ENCODE measurements around the gene PBX3.

PBX3 gene

DNA sequence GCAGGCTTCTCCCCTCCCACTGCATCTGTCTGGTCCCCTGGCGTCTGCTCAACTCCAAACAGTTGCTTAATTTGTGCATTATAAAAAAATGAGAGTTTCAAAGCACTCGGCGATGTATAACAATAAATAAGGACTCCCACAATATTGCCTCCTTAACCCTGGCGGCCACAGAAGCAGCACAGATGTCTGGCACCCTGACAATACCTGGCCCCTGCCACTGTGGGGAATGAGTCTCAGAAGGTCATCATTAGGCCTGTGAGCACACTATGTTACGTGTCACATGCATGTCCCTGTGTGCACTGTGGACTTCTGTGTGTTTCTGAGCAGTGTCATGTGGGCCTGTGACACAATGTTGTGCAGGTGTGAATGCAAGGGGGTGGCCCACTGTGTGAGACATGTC lies 236.5 kb downstream of the PBX3 start:
- no peak for DNase-seq

DNA sequence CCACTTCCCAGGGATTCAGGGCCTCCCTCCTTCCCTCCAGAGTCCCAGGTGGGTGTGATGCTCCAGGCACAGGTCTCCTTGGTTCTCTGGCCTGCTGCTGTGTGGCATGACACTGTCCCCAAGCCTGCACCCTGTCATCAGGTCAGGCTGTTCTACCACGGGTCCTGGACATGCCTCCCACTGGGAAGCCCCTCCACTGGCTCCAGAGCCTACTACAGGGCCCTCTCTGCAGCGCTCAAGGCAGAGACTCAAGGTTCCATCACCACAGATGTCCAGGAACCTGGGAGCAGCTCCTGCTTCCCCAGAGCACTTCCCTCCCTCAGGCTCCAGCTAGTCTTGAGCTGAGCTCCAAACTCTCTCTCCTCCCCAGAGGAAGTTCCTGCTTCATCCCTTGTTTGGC lies 237.3 kb downstream of the PBX3 start:
- no peak for DNase-seq

DNA sequence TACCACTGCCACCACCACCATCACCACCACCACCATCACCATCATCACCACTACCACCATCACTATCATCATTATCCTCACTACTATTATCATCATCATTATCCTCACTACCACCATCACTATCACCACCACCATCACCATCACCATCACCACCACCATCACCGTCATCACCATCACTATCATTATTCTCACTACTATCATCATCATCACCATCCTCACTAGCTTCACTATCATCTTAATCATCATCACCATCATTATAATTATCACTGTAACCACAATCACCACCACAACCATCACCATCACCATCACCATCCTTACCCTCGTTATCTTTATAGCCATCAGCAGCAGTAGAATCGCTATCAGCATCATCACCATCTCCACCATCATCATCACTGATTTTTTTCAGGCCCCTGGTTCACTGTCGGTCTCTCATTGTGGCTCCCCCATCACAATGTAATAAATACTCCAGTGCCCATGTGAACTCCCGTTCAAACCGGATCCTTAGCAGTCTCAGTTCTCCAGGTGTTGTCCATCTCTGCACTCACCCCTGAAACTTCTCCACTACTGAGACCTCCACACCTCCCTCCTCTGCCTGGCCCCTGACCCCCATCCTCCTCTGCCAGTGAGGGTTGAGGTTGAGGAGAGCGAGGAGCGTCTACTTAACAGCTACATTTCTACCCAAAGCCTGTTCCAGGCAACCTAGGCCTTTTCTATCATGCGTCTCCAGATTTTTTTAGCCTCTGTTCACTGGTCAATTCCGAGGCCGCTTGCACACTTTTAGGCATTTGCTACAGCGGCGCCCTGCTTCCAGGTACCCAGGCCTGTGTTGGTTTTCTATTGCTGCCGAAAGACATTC lies 238.2 kb downstream of the PBX3 start:
- no peak for DNase-seq

DNA sequence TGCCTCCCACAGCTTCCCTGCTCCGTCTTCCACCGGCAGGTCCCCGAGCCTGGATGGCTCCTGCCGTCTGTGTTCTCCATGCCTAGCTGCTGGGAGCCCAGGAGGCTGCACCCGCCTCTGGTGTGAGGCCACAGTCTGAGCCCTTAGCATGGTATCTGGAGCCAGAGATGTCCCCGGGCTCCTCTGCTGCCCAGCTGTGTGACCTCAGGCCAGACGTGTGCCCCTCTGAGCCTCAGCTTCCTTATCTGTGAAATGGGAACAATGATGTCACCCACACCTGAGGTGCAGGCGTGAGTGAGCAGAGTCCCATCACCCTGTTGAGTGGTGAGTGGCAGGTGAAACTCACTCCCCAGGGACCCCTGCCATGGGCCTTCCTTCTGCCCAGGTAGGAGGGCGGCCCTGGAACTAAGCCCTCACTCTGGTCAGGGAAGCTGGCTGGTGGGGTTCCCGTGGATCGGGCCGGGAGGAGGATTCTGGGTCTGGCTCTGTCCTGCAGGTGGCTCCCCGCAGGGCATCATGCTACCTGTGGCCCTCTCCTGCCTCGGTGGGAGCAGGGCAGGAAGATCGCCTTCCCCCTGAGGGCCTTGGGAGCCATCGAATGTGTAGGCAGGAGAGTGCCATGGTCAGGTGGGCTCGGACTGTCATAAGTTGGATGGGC lies 239.0 kb downstream of the PBX3 start:
- DNase-seq, result no peak

DNA sequence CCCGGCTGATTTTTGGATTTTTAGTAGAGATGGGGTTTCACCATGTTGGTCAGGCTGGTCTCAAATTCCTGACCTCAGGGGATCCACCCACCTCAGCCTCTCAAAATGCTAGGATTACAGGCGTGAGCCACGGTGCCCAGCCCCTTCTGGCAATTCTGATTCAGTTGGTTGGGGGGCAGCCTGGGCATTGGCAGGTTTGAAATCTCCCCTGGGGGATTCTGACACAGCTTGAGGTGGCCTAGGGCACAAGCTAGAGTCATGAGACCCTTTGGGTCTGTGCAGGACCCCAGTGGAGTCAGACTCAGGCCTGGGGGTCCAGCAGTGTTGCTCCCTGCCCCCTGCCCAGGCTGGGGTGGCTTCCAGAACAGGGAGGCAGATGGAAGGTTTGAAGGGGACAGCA lies 239.8 kb downstream of the PBX3 start:
- no peak for DNase-seq

DNA sequence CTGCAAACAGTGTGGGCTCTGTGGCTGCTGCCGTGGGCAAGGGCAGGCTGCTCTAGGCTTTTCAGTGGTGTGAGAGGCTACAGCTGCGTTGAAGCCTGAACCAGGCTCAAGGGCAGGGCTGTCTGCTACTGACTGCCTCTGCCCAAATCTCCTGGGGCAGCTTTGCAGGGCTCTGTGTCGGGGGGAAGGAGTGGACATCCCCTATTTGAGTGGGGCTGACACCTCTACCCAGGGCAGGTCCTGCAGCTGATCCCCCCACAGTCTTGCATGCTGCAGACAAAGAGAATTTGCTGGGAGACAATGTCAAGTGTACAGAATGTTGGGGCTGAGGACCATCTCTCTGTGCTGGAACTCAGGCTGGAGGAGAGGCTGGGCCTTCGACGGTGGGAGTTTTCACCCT lies 240.2 kb downstream of the PBX3 start:
- DNase-seq, result no peak

DNA sequence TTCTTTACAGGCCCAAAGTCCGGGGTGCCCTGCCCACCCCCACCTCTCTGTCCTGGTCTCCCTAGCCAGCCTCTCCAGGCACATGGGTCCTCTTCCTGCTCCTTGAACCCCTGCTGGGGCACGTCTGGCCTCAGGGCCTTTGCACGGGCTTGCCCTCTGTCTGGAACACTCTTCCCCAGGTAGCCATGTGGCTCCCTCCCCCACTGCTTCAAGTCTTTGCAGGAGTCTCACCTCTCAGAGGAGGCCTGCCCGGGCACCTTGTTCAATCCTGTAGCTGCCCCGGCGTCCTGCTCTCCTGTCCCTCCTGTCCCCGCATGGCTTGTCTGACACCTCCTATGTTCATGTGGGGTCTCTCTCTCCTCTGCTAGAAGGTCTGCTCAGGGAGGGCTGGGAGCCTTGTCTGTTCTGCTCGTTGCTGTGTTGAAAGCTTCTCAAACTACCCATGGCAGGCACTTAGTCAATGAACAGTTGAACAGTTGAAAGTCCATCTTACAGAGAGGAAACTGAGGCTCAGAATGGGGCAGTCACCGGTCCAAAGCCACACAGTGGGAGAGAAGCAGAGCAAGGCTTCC lies 241.4 kb downstream of the PBX3 start:
- no peak for DNase-seq

DNA sequence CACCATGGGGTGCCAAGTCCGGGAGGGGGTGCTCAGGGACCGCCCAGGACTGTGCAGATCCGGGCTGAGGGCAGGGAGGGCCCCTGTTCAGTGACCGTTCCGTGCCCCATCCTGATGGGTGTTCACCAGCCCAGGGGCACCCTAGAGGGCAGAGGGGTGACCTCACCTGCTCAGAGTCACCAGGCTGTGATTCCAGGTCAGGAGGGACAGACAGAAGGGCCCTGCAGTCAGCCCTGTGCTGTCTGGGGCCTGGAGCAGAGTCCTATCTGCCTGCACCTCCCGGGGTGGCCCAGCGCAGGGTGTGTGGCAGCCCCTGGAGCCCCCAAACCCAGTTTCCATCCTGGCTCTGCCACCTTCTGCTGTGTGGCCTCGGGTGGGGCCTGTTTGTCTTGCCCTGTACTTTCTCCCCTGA lies 241.9 kb downstream of the PBX3 start:
- DNase-seq, result no peak

DNA sequence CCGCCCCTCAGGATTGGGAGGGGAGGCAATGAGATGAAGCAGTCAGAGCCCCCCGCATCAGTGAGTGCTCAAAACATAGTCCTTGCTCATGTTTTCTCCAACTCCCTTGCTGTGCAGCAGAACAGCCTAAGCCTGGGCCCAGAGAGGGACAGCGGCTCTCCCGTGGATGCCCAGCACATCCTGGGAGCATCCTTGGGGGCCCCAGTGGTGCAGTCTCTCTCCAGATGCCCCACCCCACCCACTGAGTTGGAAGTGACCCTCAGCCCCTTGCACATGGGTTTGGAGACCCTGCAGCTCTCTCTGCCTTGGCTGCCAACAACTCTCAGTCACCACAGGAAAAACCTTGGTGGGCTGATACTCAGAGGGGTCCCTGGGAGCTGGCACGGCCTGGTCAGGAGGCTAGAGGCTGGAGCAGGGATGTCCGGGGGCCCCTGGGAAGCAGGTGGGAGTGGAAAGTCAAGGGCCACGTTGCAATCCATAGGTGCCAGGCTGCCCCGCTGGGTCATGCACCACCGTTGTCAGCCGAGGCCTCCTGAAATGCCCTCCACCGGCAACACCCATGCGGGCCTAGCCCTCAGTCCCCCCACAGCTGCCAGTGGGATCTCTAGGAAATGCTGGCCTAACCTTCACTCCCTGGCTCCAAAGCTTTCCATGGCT lies 242.5 kb downstream of the PBX3 start:
- DNase-seq, result no peak

DNA sequence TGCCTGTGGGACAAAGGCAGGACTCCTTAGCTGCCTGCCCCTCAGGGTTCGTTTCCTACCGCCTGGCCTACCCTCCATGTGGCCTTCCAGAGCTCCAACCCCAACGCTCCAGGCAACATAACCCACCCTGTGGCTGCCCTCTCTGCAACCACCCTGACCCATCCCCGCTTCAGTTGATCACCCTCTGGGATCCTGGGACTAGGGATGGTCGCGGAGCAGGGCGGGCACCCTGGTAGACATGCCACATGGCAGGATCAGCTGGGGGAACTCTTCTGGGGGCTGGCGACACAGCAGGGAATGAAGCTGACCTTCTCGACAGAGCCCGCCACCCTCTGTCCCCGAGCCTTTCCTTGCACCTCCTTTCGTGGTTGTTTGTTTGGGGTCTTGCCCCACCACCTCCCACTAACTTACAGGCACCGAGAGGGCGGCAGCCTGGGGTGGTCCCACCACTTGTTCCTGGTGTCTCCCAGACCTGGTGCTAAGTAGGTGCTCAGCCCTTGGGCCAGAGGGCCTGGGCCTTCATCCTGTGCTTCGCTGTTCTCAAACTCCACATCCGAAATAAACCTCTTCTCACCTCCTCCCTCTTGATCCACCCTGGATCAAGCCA lies 243.1 kb downstream of the PBX3 start:
- DNase-seq, result no peak

DNA sequence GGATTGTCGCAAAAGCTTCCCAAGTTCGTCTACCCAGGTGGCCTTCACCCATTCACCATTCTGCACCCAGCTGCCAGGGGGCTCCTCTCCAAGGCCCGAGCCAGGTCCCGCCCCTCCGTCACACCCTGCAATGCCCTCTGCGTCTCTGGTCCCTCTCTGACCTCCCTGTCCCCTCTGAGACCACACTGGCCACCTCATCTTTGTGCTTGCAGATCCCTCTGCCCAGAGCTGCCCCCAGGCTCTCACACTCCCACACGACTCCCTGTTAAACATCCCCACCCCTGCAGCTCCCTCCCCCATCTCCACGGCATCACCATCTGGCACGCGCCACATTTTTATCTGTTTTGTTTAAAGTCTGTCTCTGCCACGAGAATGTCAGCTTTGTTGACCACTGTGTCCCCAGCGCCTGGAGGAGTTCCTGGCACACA lies 243.6 kb downstream of the PBX3 start:
- no peak for DNase-seq

DNA sequence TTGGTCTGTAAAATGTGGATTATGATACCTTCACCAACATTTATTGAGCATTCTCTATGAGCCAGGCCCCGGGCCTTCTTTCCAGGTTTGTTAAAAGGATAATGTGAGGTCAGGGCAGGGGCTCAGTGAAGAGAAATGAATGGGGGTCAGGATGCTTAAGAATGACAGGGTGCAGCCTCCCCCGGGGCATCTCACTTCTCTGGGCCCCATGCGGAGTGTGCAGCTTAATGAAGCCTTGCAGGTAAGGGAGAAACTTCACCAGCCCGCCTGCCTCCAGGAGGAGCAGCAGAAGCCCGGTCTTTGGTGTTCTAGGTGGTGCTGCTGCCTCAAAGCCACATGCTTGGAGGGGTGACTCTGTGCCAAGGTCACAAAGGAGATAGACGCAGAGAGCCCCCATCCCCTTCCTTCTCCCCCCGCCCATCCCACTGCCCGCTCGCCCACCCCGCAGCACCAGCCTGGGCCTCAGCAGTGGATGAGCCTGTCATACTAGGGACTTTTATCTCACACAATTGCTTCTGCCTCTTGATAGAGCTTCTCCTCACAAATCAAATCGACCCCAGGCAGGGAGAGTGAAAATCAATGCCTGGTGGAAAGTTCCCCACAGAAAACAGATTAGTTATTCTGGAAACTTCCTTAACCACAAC lies 244.8 kb downstream of the PBX3 start:
- no peak for DNase-seq

DNA sequence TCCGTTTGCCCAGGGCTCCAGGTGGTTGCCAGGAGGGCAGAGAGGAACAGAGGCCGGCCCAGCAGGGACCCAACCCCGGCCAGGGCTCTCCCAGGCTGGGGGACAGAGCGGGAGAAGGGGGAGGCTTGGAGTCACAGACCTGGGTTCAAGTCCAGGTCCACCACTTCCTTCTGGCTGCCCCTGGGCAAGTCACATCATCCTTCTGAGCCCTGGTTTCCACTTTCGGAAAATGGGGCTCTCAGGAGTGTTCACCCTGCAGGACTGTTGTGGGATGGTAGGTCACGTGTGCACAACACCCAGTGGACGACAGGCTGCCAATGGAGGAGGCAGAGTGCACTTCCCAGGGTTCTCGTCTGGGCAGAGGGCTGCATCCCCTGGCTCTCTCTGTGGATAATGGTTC lies 245.4 kb downstream of the PBX3 start:
- no peak for DNase-seq

DNA sequence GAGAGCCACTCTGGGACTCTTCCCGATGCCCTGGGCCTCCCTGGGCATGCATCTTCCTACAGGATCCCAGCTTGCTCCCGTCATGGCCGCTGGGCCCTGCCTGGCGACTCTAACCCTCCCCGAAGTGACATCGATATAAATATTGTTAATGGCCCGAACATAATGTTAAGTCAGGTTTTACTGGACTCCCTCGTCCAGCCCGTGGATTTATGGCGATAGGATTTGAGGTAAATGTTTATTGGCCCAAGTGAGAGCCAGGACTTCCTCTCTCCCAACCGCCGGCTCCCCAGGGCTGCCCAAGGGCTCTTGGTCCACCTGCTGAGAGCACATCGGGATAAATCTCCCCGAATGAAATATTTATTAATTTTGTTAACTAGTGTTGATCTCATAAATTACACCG lies 246.3 kb downstream of the PBX3 start:
- no peak for DNase-seq

DNA sequence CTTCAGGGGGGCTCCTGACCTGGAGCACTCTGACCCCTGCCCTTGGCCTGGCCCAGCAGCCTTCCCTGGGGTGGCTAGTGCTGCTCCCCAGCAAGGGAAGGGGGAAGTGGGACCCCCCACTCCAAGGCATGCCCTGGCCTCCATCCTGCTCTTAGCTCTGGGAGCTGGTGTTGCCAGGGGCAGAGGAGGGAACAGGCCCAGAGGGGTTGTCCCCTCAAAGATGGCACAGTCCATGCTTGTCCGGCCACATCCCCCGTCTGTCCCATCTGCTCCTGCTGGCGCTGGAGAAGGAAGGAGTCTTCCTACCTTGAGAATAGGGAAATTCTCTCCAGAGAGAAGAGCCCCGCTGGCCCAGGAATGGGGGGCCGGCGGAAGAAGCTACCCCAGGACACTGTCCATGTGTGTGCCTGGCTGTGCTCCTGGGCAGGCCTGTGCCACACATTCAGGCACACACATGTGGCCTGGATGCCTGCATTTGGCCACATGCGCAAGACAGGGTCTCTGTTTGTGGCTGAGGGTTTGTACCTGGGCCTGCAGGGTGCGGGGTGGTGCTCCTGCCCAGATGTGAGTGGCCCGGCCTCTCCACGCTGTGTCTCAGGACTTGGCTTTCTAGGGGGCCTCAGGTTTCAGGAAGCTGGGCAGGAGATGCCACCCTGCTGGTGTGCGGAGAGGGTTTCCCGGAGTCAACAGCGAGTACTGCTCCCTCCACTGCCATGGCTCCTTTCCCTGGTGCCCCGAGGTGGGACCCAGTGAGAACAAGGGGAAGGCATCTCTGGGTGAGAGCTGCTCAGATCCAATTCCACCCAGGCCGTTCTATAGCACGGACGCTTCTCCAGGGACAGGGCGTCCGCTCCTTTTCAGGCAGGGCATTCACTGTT lies 247.1 kb downstream of the PBX3 start:
- DNase-seq, result no peak

DNA sequence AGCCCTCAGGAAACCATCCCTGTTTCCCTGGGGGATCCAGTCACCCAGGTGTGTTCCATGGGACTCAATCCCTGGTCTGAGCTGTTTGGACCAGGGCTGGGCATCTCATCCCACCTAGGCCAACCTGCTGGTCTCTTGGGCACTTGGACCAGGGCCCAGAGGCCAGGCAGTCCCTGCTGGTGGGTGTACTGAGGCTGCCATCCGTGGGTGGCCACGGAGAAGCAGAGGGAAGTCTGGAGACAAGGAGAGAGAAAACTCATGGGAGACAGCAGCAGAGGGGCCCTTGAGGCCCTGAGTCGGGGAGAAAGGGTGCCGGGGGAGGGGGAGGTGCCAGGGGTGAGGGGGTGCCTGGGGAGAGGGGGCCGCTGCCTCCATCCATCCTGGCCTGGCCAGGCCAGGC lies 247.8 kb downstream of the PBX3 start:
- DNase-seq, result no peak

DNA sequence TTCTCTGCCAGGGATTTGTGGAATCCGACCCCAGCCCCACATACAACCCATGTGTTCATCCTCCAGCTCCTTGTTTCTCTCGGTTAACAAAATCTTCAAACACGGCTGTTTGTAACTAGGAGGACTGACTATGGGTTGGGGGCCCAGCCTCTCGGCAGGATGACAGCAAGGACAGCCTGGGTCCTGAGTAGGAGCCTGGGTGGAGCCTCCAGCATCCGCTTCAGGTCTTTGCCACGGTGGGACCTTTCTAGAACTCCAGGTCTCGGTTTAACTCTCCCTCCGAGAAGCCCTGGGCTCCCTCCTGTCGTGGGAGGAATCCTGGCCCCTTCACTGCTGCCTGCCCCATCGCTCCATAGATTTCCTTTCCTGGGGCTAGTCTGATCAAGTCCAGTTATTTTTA lies 248.5 kb downstream of the PBX3 start:
- DNase-seq, result no peak

DNA sequence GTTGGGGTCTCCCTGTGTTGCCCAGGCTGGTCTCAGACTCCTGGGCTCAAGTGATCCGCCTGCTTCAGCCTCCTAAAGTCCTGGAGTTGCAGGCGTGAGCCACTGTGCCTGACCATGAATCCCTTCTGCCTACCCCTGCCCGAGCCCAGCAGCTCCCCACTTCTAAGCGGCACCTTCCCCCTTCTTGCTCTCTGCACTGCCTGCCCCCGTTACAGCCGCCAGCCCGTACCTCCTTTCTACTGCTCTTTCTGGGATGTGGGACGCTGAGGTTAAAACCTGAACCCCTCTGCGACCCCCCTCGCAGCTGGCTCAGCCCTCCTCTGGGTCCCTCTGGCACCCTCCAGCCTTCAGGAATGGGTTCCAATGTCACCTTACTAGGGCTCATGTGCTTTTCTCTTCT lies 249.6 kb downstream of the PBX3 start:
- no peak for DNase-seq

DNA sequence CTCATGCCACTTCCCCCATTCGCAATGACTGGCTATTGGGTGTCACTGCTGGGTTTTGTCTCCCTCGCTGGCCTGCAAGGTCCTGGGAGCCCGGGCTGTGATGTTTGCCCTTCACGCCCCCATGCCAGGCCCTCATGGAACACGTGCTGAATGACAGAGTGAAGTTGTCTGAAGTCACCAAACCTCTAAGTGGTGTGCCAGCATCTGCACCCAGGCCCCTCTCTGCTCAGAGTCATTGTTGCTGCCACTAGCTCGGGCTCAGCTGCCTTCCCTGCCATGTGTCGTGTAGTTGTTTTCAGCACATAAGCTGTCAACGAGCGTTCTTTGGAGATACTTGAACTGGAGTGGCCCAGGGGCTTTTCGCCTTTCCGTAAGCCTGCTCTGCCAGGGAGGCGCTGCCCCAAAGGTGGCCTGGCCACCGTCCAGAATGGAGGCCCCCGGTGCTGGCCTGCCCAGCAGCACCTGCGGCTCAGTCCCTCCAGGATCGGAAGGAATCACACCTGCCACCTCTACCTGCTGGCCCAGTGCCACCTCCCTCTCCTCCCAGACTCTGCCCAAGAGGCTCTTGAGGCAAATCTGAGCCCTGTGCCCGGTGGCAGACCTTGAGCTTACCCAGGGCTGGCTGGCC lies 250.1 kb downstream of the PBX3 start:
- DNase-seq, result no peak

DNA sequence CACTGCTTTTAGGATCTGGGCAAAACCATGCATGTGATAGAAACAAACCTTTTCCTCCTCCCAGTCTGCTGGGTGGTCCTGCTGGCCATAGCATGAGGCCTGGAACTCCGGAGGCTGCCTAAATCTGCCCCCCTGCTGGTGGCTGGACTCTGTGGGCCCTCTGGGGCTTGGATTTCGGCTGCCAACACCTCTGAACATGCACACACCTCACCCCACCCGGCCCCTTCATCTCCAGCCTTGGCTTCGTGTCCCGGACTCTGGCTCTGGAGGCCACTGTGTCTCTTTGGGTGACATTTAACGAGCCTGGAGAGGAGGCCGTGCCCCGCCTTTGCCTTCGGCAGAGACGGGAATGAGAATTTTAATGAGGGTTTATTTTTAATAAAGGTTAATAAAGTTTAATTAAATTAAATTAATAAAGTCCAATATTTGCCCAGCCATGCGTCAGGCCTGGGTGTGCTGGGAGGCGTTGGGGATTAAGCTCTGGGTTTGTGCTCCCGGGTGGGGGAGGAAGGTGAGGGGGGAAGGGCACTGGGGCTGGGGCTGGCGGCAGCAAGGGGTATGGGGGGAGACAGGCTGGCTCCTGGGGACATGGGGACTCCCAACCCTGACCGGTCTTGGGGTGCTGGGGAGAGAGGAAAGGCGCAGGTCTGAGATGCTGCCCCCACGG lies 251.8 kb downstream of the PBX3 start:
- DNase-seq, result no peak

DNA sequence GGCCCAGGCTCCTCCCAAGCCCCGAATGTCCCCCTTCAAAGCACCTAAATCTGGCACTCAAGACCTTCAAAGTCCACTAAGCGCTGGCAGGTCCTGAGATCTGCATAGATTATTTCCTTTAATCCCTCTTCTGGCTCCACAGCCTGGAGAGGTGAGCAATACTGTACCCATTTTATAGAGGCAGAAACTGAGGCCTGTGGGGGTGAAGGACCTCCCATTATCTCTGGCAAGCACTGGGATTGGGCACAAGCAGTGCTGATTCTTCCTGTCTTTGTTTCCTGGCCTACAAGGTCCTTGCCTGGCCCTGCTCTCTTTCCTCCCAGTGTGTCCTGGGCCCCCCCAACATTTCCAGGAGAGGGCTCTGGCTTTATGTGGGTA lies 252.3 kb downstream of the PBX3 start:
- no peak for DNase-seq

All from left hindlimb (tissue), 1 donor.